ENCODE results near the gene B3GALT2.
"Not testable (repeated sequence)": the region's sequence is repeated elsewhere in the genome, so short reads cannot be mapped to it uniquely, and the experiment has no call there.

The B3GALT2 gene

GRCh38 chr1:193185901-193186731 lies at the start of gene B3GALT2:
Gene B3GALT2 (minus strand): TSS chr1:193186613. CDS start chr1:193181562, 5,051 bp downstream.
- DNase-seq (ENCODE audit: low spot score), result peak; percentile 5

- no peak for DNase-seq (ENCODE audit: low spot score)
Measured at GRCh38 chr1:193234530-193234929, 48.1 kb upstream of the B3GALT2 start.

GRCh38 chr1:193231146-193231545 lies 44.7 kb upstream of the B3GALT2 start:
- DNase-seq (ENCODE audit: low spot score), result not testable (repeated sequence)

- no peak for DNase-seq (ENCODE audit: low spot score)
Measured at GRCh38 chr1:193229136-193229535, 42.7 kb upstream of the B3GALT2 start.

- no peak for DNase-seq (ENCODE audit: low spot score)
Measured at GRCh38 chr1:193222056-193222615, 35.7 kb upstream of the B3GALT2 start.

- DNase-seq (ENCODE audit: low spot score), result no peak
Measured at GRCh38 chr1:193221651-193222050, 35.2 kb upstream of the B3GALT2 start.

- DNase-seq (ENCODE audit: low spot score), result no peak
Measured at GRCh38 chr1:193219391-193219790, 33.0 kb upstream of the B3GALT2 start.

GRCh38 chr1:193216920-193217319 lies 30.5 kb upstream of the B3GALT2 start:
- DNase-seq (ENCODE audit: low spot score), result no peak

- DNase-seq (ENCODE audit: low spot score), result no peak
Measured at GRCh38 chr1:193213998-193214397, 27.6 kb upstream of the B3GALT2 start.

GRCh38 chr1:193212637-193213036 lies 26.2 kb upstream of the B3GALT2 start:
- DNase-seq (ENCODE audit: low spot score), result no peak

- DNase-seq (ENCODE audit: low spot score), result peak; percentile 51
Measured at GRCh38 chr1:193211539-193211938, 25.1 kb upstream of the B3GALT2 start.

GRCh38 chr1:193210996-193211395 lies 24.6 kb upstream of the B3GALT2 start:
- no peak for DNase-seq (ENCODE audit: low spot score)

GRCh38 chr1:193201021-193201420 lies 14.6 kb upstream of the B3GALT2 start:
- DNase-seq (ENCODE audit: low spot score), result no peak

- DNase-seq (ENCODE audit: low spot score), result no peak
Measured at GRCh38 chr1:193199940-193200339, 13.5 kb upstream of the B3GALT2 start.

GRCh38 chr1:193192586-193192985 lies 6.2 kb upstream of the B3GALT2 start:
- DNase-seq (ENCODE audit: low spot score), result no peak

- peak; percentile 11 for DNase-seq (ENCODE audit: low spot score)
Measured at GRCh38 chr1:193190096-193190744, 3.8 kb upstream of the B3GALT2 start.

- no peak for DNase-seq (ENCODE audit: low spot score)
Measured at GRCh38 chr1:193189442-193190095, 3.2 kb upstream of the B3GALT2 start.

GRCh38 chr1:193188915-193189314 lies 2.5 kb upstream of the B3GALT2 start:
- DNase-seq (ENCODE audit: low spot score), result not testable (repeated sequence)

GRCh38 chr1:193187114-193187513 lies 701 bp upstream of the B3GALT2 start:
- no peak for DNase-seq (ENCODE audit: low spot score)

GRCh38 chr1:193185211-193185610 lies 1.2 kb downstream of the B3GALT2 start:
- DNase-seq (ENCODE audit: low spot score), result no peak

- DNase-seq (ENCODE audit: low spot score), result no peak
Measured at GRCh38 chr1:193184776-193185175, 1.6 kb downstream of the B3GALT2 start.

GRCh38 chr1:193183019-193183627 lies 3.3 kb downstream of the B3GALT2 start:
- DNase-seq (ENCODE audit: low spot score), result peak; percentile 13
